Cardiac muscle cell (in vitro differentiated cells and primary cell): ENCODE measurements around the gene SLC1A4. TPM values are rescaled to one million over a fixed set of nuclear protein-coding genes. Genes with fewer than 3 reads are reported as not detected.
"Not testable (repeated sequence)": the region's sequence is repeated elsewhere in the genome, so short reads cannot be mapped to it uniquely, and the experiment has no call there.

ENCODE experiments used
- DNase-seq, 2 donors: peaks; one replicate each; pipeline versions ENCODE4 v3.0.0 to v3.0.0-alpha.2; 2010 to 2017; ENCODE audit warnings: low read depth in 1 of 2, low spot score in 1 of 2
- H3K27ac ChIP-seq: fragments of 200-600 bp; sonication (generic); 2 replicates; pipeline ENCODE4 v1.5.1; 2016
- H3K27me3 ChIP-seq: fragments of 200-600 bp; sonication (generic); 2 replicates; pipeline ENCODE4 v1.6.0; 2016; ENCODE audit warnings: control low read depth
- H3K36me3 ChIP-seq: fragments of 200-600 bp; sonication (generic); 2 replicates; pipeline ENCODE4 v1.5.1; 2016; ENCODE audit warnings: control low read depth
- H3K4me1 ChIP-seq: fragments of 200-600 bp; sonication (generic); 2 replicates; pipeline ENCODE4 v1.8.1; 2017; ENCODE audit warnings: low read depth, mild to moderate bottlenecking, mixed run types
- H3K4me3 ChIP-seq: fragments of 200-600 bp; sonication (generic); 2 replicates; pipeline ENCODE4 v1.5.1; 2016; ENCODE audit warnings: mild to moderate bottlenecking
- H3K9me3 ChIP-seq: fragments of 200-600 bp; sonication (generic); 2 replicates; pipeline ENCODE4 v1.5.1; 2017; ENCODE audit warnings: low read depth, mild to moderate bottlenecking, control low read depth
- polyA plus RNA-seq: library from polyadenylated mRNA; unstranded; fragments of >200 nt; fragmentation: Nextera tagmentation; extraction: Ambion mirVana; gene quantifications from 2 replicates; pipeline ENCODE4 v1.2.1, GENCODE V29; 2016
- total RNA-seq: library from RNA; depleted of rRNA; stranded (reverse); fragments of >200 nt; gene quantifications from 2 replicates; pipeline ENCODE4 v1.2.3, GENCODE V29; 2016
- TF ChIP-seq, protein P1 (sequence below): IDR thresholded peaks from 2 replicates; pipeline ENCODE4 v1.5.1; 2012; ENCODE audit warnings: low read depth, mild to moderate bottlenecking, low read length

Gene SLC1A4
- total and polyA plus RNA-seq, 2 experiments from 2014 or later, result 31.7 to 37.1 TPM

DNA sequence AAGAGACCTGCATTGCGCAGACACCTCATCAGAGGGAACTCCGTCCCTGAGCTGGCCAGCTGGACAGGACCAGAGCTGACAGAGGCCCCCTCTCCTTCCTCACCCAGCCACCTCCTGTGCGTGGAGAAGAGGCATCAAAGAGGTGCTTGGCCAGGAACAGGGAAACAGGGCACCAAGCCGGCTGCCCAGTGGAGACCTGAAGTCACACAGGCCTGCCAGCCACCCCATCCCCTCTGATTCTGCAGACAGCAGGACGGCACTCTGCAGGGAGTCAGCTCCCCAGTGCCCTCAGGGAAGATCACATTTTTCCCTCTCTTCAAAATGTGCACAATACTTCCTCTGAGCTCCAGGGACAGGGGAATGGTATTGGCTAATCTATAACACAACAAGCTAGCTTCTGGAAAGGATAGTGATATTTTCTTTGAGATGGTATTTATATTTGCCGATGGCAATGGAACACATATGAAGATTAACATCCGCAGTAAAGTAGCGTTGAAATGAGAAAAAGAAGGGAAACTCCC lies 30.5 kb downstream of the SLC1A4 start:
- H3K27me3 ChIP-seq, result no peaks in the 10 kb centered on the region
- DNase-seq, result no peak
- H3K27ac ChIP-seq, result no peak overlapping the region
- H3K4me1 ChIP-seq, result peaks cover 13% of the 10 kb centered on the region
- TF ChIP-seq, protein P1, sequence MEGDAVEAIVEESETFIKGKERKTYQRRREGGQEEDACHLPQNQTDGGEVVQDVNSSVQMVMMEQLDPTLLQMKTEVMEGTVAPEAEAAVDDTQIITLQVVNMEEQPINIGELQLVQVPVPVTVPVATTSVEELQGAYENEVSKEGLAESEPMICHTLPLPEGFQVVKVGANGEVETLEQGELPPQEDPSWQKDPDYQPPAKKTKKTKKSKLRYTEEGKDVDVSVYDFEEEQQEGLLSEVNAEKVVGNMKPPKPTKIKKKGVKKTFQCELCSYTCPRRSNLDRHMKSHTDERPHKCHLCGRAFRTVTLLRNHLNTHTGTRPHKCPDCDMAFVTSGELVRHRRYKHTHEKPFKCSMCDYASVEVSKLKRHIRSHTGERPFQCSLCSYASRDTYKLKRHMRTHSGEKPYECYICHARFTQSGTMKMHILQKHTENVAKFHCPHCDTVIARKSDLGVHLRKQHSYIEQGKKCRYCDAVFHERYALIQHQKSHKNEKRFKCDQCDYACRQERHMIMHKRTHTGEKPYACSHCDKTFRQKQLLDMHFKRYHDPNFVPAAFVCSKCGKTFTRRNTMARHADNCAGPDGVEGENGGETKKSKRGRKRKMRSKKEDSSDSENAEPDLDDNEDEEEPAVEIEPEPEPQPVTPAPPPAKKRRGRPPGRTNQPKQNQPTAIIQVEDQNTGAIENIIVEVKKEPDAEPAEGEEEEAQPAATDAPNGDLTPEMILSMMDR, result no peak
- no peak overlapping the region for H3K4me3 ChIP-seq
- no peaks in the 10 kb centered on the region for H3K9me3 ChIP-seq
- peaks cover 10% of the 10 kb centered on the region for H3K36me3 ChIP-seq

DNA sequence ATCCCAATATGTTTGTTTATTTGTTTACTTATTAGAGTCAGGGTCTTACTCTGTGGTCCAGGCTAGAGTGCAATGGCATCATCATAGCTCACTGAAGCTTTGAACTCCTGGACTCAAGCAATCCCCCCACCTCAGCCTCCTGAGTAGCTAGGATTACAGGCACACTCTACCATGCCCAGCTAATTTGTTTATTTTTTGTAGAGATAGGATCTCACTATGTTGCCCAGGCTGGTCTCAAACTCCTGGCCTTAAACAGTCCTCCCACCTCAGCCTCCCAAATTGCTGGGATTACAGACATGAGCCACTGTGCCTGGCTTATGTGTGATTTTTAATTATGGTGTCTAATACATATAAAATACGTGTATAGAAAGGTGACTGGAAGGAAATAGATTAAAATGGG lies 31.1 kb downstream of the SLC1A4 start:
- H3K27me3 ChIP-seq, DNase-seq, H3K4me3 ChIP-seq, H3K9me3 ChIP-seq, H3K27ac ChIP-seq, H3K36me3 ChIP-seq: not testable (repeated sequence)
- H3K4me1 ChIP-seq, result peaks cover 13% of the 10 kb centered on the region

DNA sequence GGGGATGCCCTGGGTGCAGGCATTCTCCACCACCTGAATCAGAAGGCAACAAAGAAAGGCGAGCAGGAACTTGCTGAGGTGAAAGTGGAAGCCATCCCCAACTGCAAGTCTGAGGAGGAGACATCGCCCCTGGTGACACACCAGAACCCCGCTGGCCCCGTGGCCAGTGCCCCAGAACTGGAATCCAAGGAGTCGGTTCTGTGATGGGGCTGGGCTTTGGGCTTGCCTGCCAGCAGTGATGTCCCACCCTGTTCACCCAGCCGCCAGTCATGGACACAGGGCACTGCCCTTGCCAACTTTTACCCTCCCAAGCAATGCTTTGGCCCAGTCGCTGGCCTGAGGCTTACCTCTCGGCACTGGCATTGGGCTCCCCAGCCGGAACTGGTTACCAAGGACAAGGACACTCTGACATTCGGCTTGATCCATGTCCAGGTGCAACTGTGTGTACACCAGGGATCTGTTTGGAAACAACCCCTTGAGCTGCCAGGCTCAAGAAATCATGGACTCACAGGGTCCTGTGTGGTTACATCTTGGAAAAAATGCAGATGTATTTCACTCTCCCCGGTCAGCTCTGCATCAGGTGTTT lies 31.8 kb downstream of the SLC1A4 start:
- H3K4me3 ChIP-seq, result no peak overlapping the region
- TF ChIP-seq, protein P1, result no peak
- no peaks in the 10 kb centered on the region for H3K9me3 ChIP-seq
- peak overlapping the region; percentile 34 for H3K27ac ChIP-seq
- DNase-seq, result no peak
- H3K36me3 ChIP-seq, result peaks cover 10% of the 10 kb centered on the region
- no peaks in the 10 kb centered on the region for H3K27me3 ChIP-seq
- peaks cover 13% of the 10 kb centered on the region for H3K4me1 ChIP-seq

DNA sequence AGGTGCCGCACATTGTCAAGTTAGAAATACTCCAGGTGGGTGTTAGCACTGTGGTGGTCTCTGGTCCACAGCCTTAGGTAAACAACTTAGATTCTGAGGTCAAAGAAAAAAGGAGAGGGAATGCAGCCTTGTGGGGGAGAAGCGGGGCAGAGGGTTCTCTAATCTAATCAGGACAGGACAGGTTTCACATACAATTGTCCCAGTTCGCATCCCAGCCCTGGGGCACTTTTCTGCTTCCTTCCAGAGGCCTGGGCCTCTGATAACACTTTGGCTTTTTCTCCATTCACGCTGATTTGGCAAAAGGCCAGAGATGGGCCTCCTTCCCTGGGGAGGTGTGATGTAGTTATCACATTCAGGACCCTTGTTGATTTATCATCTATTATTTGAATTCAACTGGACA lies 32.5 kb downstream of the SLC1A4 start:
- Histone ChIP-seq H3K4me3 (no peak overlapping the region), H3K27me3 (no peaks in the 10 kb centered on the region), H3K27ac (peak overlapping the region; percentile 34), H3K9me3 (no peaks in the 10 kb centered on the region), H3K4me1 (peaks cover 13% of the 10 kb centered on the region), H3K36me3 (peaks cover 10% of the 10 kb centered on the region)
- no peak for DNase-seq
- TF ChIP-seq, protein P1, result no peak

DNA sequence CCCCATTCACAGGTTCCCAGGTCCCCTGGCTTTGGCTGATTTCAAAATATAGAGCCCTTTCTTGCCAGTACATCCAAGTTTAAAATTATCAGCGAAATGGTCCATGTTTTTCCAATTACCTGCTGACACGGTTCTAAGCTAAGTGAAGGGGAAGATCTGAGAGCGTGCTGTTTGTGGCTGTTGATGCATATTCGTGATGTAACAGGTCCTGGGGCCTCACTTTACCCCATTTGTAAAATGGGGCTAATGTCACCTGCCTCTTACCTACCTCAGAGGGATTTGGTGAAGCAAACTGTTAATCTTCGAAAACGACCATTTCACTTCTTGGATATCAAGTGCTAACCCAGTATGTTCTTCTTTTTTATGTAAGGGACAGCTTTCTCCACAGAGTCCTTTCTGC lies 33.0 kb downstream of the SLC1A4 start:
- TF ChIP-seq, protein P1, result no peak
- Histone ChIP-seq H3K27ac (no peak overlapping the region), H3K4me3 (no peak overlapping the region), H3K4me1 (peaks cover 13% of the 10 kb centered on the region), H3K36me3 (peaks cover 10% of the 10 kb centered on the region), H3K9me3 (no peaks in the 10 kb centered on the region), H3K27me3 (no peaks in the 10 kb centered on the region)
- DNase-seq, result no peak

DNA sequence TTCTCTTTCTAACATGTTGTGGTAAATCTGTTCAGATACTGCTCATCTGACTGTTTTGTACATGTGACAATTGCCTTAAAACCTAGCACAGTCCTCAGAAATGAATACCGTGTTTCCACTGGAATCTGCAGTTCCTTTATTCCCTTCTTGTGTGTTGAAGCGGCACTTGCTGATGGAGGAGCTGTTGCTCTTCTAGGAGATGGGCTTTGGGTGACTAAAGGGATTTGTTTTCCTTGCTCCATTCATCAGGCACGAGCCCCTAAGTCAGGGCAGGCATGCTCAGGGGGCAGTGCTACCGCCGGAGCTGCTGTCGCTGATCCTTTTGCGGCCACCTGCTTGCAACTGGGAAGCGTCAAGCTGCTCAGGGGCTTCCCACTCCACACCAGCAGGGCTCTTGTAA lies 34.5 kb downstream of the SLC1A4 start:
- H3K36me3 ChIP-seq, result peaks cover 10% of the 10 kb centered on the region
- DNase-seq, result no peak
- H3K9me3 ChIP-seq, result no peaks in the 10 kb centered on the region
- TF ChIP-seq, protein P1, result no peak
- no peak overlapping the region for H3K27ac ChIP-seq
- H3K27me3 ChIP-seq, result no peaks in the 10 kb centered on the region
- peaks cover 13% of the 10 kb centered on the region for H3K4me1 ChIP-seq
- no peak overlapping the region for H3K4me3 ChIP-seq
